B cell (primary cell): ENCODE data around the gene CHST11. TPM values are rescaled to one million over a fixed set of nuclear protein-coding genes. Genes with fewer than 3 reads are reported as not detected.

Experiments used
- ATAC-seq: fragments of 200-7000 bp; cut with Tn5 transposase; one replicate; pipeline ENCODE4 v1.10.0; 2021; ENCODE audit warnings: low read depth, mild to moderate bottlenecking, moderate number of reproducible peaks, moderate library complexity
- CTCF ChIA-PET: fragments of 350-600 bp; sonication (Branson Sonifier 250); formaldehyde crosslinking; loops from one replicate; lab custom pipeline; 2021; ENCODE audit warnings: antibody characterized with exemption, inconsistent platforms; lab: Charles Lee
- POLR2A ChIA-PET: fragments of 350-600 bp; sonication (Branson Sonifier 250); formaldehyde crosslinking; loops from one replicate; lab custom pipeline; 2021; ENCODE audit warnings: antibody characterized with exemption; lab: Charles Lee
- DNase-seq: peaks from one replicate; pipeline ENCODE4 v3.0.0; 2013
- H2AFZ ChIP-seq: 2 replicates; pipeline ENCODE4 v1.6.1; 2012; ENCODE audit warnings: mild to moderate bottlenecking, low read depth, low read length; ENCODE audit not compliant: insufficient read depth, poor library complexity, severe bottlenecking
- H3K27ac ChIP-seq, 2 donors: 1 replicate in 1 of 2; 2 replicates in 1 of 2; pipeline ENCODE4 v1.5.1; 2012 to 2013; ENCODE audit warnings: low read length in 2 of 2, mild to moderate bottlenecking in 2 of 2, moderate library complexity in 1 of 2
- H3K27me3 ChIP-seq, 4 experiments: fragments of 200-600 bp in 1 of 4; sonication (generic) in 1 of 4; replicated peaks in 1 of 4; 1 replicate in 2 of 4; 2 replicates in 2 of 4; pipeline versions ENCODE4 v1.6.1 to v1.7.0; 2013 to 2016; ENCODE audit warnings: low read length in 3 of 4, mild to moderate bottlenecking in 2 of 4, mixed read lengths in 1 of 4, moderate library complexity in 1 of 4; ENCODE audit not compliant: insufficient read depth in 4 of 4, control insufficient read depth in 3 of 4; ENCODE audit errors: control extremely low read depth in 1 of 4
- H3K36me3 ChIP-seq, 2 experiments: replicated peaks in 1 of 2; 1 replicate in 1 of 2; 2 replicates in 1 of 2; pipeline versions ENCODE4 v1.6.1 to v1.7.1; 2013; ENCODE audit warnings: low read length in 1 of 2; ENCODE audit not compliant: insufficient read depth in 2 of 2, control insufficient read depth in 1 of 2; ENCODE audit errors: control extremely low read depth in 1 of 2, extremely low read depth in 1 of 2
- H3K4me1 ChIP-seq, 2 donors: fragments of 200-600 bp in 1 of 2; sonication (generic) in 1 of 2; 1 replicate in 1 of 2; 2 replicates in 1 of 2; pipeline versions ENCODE4 v1.5.1 to v1.6.1; 2013 to 2017; ENCODE audit warnings: low read length in 2 of 2; ENCODE audit not compliant: control insufficient read depth in 2 of 2, insufficient read depth in 2 of 2
- H3K4me2 ChIP-seq: replicated peaks from 2 replicates; pipeline ENCODE3; 2012; ENCODE audit warnings: mild to moderate bottlenecking, low read depth, low read length; ENCODE audit not compliant: poor library complexity, severe bottlenecking
- H3K4me3 ChIP-seq, 5 experiments: fragments of 200-600 bp in 1 of 5; sonication (generic) in 1 of 5; 1 replicate in 3 of 5; 2 replicates in 2 of 5; pipeline versions ENCODE4 v1.5.1 to v1.7.0; 2011 to 2016; ENCODE audit warnings: low read length in 4 of 5, mild to moderate bottlenecking in 4 of 5, low read depth in 2 of 5, control low read depth in 1 of 5, moderate library complexity in 1 of 5; ENCODE audit not compliant: insufficient read depth in 1 of 5; ENCODE audit errors: control extremely low read depth in 1 of 5, extremely low read depth in 1 of 5
- H3K79me2 ChIP-seq: fragments of 200-600 bp; sonication (generic); one replicate; pipeline ENCODE4 v1.6.0; 2016; ENCODE audit warnings: low read length; ENCODE audit not compliant: control insufficient read depth, insufficient read depth
- H3K9ac ChIP-seq: fragments of 200-600 bp; sonication (generic); 2 replicates; pipeline ENCODE4 v1.6.1; 2017; ENCODE audit warnings: mild to moderate bottlenecking, low read length, moderate library complexity
- H3K9me3 ChIP-seq, 3 donors: one replicate each; pipeline versions ENCODE4 v1.6.1 to v1.7.1; 2013; ENCODE audit warnings: low read length in 2 of 3; ENCODE audit not compliant: control insufficient read depth in 2 of 3, insufficient read depth in 1 of 3; ENCODE audit errors: control extremely low read depth in 1 of 3
- H4K20me1 ChIP-seq: 2 replicates; pipeline ENCODE4 v1.6.0; 2012; ENCODE audit warnings: mild to moderate bottlenecking, low read length; ENCODE audit not compliant: insufficient read depth, control insufficient read depth, poor library complexity, severe bottlenecking
- H3K27ac Mint-ChIP-seq: one replicate; pipeline ENCODE4 v1.8.0; 2021; ENCODE audit warnings: mixed read lengths
- H3K27me3 Mint-ChIP-seq: one replicate; pipeline ENCODE4 v1.8.0; 2021; ENCODE audit warnings: mixed read lengths
- H3K4me1 Mint-ChIP-seq: one replicate; pipeline ENCODE4 v1.8.0; 2021; ENCODE audit warnings: mixed read lengths
- H3K4me3 Mint-ChIP-seq: one replicate; pipeline ENCODE4 v1.8.0; 2021; ENCODE audit warnings: mixed read lengths
- H3K9me3 Mint-ChIP-seq: one replicate; pipeline ENCODE4 v1.8.0; 2022; ENCODE audit warnings: mixed read lengths; ENCODE audit not compliant: insufficient read depth
- CTCF ChIP-seq: fragments of 200-600 bp; IDR thresholded peaks from one replicate; pipeline ENCODE4 v1.8.0; 2022; ENCODE audit warnings: antibody characterized with exemption, mild to moderate bottlenecking
- EZH2 ChIP-seq: IDR thresholded peaks from 2 replicates; pipeline ENCODE4 v1.6.1; 2012; ENCODE audit warnings: borderline replicate concordance, low read depth, mild to moderate bottlenecking, moderate library complexity, low read length; ENCODE audit not compliant: insufficient read depth, poor library complexity, severe bottlenecking
- whole genome bisulfite sequencing: methylation state at CpG from one replicate; pipeline ENCODE4 v1.1.5; 2013; ENCODE audit warnings: missing lambda C conversion rate; ENCODE audit not compliant: insufficient coverage; 5-methylcytosine and 5-hydroxymethylcytosine counted together
- intact Hi-C: fragments of 100-400 bp; cut with micrococcal nuclease; formaldehyde crosslinking; loops from one replicate; pipeline ENCODE4 v1.10.0; 2022
- polyA plus RNA-seq: library from polyadenylated mRNA; depleted of rRNA; stranded (reverse); fragments of >200 nt; gene quantifications from 2 replicates; pipeline ENCODE4 v1.2.3, GENCODE V29; 2012
- total RNA-seq, 2 donors: library from RNA; stranded (reverse); fragments of 120-200 nt in 1 of 2; gene quantifications; 1 replicate in 1 of 2; 2 replicates in 1 of 2; pipeline versions ENCODE4 v1.2.3 to v1.2.4, GENCODE V29; 2013 to 2022

CHST11 gene
- total and polyA plus RNA-seq, 2 donors (not counting 1 experiment from before 2014, with no cell fraction given), result 46.3 to 152 TPM

- intact Hi-C loops, result no loop called here
- Mint-ChIP-seq H3K4me1 (peaks cover 52% of the 10 kb centered on the region), H3K9me3 (peaks cover 8% of the 10 kb centered on the region), H3K27me3 (no peaks in the 10 kb centered on the region), H3K27ac (no peak overlapping the region), H3K4me3 (no peak overlapping the region)
- Histone ChIP-seq H3K9me3 (peaks cover 0 to 11% (median 11%) of the 10 kb centered on the region in 3 donors), H2AFZ (no peak overlapping the region), H3K27ac (no peak overlapping the region), H3K4me3 (no peak overlapping the region), H3K4me1 (peaks cover 9 to 18% of the 10 kb centered on the region in 2 donors), H4K20me1 (peaks cover 3% of the 10 kb centered on the region), H3K4me2 (no peak overlapping the region), H3K9ac (no peak overlapping the region), H3K36me3 (peaks cover 2% of the 10 kb centered on the region in 2 experiments), H3K27me3 (no peaks in the 10 kb centered on the region), H3K79me2 (peaks cover 83% of the 10 kb centered on the region)
- ATAC-seq (no peak), DNase-seq (no peak)
- no CpG with 5 or more reads among the region's 2 CpGs for WGBS
- TF ChIP-seq EZH2 (no peak), CTCF (no peak)
- POLR2A ChIA-PET, result no interaction called here
- CTCF ChIA-PET, result interaction anchor here (0.6 to 0.7 kb wide), 2 partner anchors 190 to 255 kb away, joined by 3 read pairs; no protein-coding TSS in a partner anchor
Observed at GRCh38 chr12:104636496-104636895, 179.7 kb downstream of the CHST11 start.

- peak overlapping the region; percentile 63 for H3K27ac Mint-ChIP-seq
- Histone ChIP-seq H3K9me3 (peaks cover 0 to 14% (median 11%) of the 10 kb centered on the region in 3 donors), H3K9ac (no peak overlapping the region), H3K27me3 (no peaks in the 10 kb centered on the region), H3K4me2 (no peak overlapping the region), H3K4me3 (no peak overlapping the region), H4K20me1 (no peaks in the 10 kb centered on the region), H3K36me3 (peaks cover 0 to 2% of the 10 kb centered on the region in 2 experiments), H3K4me1 (peaks cover 20 to 29% of the 10 kb centered on the region in 2 donors), H3K27ac (peak overlapping the region; percentile 6 to 66), H2AFZ (no peak overlapping the region), H3K79me2 (peaks cover 81% of the 10 kb centered on the region)
- no peak overlapping the region for H3K4me3 Mint-ChIP-seq
- TF ChIP-seq EZH2 (no peak), CTCF (no peak)
- CTCF ChIA-PET, result no interaction called here
- peaks cover 8% of the 10 kb centered on the region for H3K9me3 Mint-ChIP-seq
- ATAC-seq (no peak), DNase-seq (no peak)
- WGBS, result 85% methylated on average over 6 of the region's 6 CpGs
- no peaks in the 10 kb centered on the region for H3K27me3 Mint-ChIP-seq
- peaks cover 61% of the 10 kb centered on the region for H3K4me1 Mint-ChIP-seq
- intact Hi-C loops, result no loop called here
- POLR2A ChIA-PET, result no interaction called here
Observed at GRCh38 chr12:104637604-104638003, 180.9 kb downstream of the CHST11 start.
